Stimulated activated CD8-positive, alpha-beta memory T cell treated with anti-CD3 and anti-CD28 coated beads, Interleukin-15, amount 100 ng/mL, for 48 hours (primary cell): ENCODE results near the gene MUSK.
"Not testable (repeated sequence)": the region's sequence is repeated elsewhere in the genome, so short reads cannot be mapped to it uniquely, and the experiment has no call there.

Source experiments
- DNase-seq, 2 donors: peaks; one replicate each; pipeline ENCODE4 v3.0.0-alpha.2; 2020; ENCODE audit warnings: low read depth in 2 of 2

The MUSK gene

DNA sequence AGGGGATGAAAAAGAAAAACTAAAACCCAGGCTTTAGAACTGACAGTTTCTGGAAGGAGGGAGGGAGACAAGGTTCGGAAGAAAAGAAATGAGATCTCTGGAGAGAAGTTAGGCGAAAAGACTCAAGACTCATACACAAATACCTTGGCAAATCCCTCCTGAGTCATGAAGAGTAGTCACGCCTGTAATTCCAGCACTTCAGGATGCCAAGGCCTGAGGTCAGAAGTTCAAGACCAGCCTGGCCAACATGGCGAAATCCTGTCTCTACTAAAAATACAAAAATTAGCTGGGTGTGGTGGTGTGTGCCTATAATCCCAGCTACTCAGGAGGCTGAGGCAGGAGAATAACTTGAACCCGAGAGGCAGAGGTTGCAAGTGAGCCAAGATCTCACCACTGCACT, 27.3 kb downstream of the MUSK start:
- not testable (repeated sequence) for DNase-seq

DNA sequence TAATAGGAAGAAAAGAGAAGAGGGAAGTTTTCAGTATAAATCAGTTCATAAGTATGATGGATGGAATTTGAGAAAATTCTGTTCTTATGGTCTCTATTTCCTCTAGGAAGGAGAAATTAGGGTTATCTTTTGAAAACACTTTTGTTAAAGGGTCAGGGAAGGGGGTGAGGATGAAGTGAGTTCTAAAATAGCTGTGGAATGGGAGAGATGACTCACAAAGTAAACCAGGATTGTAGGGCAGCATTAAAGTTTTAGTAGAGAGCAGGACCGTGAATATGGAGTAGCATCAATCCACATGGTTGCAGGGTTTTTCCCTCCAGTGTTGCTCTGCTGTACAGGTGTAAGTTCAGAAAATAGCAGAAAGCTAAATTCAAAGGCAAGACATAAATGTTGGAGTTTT, 32.4 kb downstream of the MUSK start:
- no peak for DNase-seq

DNA sequence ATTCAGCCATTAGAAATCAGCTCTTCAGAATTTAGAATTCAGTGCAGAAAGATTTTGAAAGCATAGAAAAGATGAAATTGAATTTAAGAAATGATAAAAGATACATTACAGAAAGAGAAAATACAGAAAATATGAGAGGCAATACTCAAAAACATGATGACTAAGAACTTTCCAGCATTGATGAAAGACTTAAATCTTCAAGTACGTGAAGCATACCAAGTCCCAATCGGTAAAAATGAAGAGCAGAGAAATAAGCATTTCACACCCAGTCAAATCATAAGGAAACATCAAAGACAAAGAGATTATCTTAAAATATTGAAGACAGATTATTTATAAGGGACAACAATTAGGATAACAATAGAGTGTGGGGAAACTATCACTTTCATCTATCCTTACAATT, 35.1 kb downstream of the MUSK start:
- no peak for DNase-seq

DNA sequence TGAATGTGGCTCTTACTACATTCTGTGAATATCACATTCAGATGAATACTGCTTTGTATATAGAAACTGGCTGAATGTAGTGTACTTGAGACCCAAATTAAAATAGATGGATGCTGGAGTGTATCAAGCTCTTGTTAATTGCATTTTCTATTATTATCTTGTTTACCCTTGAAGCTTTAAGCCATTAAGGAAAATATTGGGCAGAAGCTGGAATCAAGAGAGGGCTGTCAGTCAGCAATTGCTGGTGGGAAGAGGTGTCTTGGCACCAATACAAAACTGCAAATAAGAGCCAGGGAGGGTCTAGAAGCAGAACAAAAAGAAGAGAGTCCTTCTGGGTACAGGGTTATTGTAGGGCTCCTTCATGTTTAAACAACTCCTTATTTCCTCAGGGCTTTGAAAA, 38.8 kb downstream of the MUSK start:
- no peak for DNase-seq

DNA sequence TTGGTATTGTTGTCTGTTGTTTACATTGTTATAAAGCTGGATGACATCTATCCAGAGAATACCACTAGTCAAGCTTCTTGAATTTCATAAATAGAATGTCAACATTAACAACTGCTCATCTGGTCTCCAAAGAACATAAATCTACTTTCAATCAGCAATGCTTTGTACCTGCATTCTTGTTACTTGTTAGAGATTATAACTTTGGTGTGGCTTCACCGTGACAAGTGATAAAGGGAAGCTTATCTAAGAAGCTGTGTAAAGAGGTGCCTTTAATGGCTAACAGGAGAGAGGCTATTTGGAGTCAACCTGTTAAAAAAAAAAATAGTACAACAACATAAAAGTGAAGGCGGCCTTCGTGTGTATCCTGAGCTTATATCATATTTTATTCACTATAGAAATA, 41.8 kb downstream of the MUSK start:
- no peak for DNase-seq

DNA sequence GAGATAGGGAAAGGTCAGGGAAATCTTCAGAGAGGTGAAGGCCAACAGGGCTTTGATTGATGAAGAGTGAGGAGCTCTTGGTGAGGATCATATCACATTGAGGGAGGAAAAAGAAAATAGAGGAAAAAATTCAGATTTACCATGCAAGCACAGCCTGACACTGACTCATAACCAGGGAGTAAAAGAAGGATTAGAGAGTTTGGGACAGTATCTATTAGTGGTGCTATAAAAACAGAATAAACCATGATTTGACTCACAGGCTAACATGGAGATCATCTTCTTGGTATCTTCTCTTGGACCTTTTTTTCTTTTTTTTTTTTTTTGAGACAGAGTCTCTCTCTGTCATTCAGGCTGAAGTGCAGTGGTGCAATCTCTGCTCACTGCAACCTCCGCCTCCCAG, 44.4 kb downstream of the MUSK start:
- no peak for DNase-seq

DNA sequence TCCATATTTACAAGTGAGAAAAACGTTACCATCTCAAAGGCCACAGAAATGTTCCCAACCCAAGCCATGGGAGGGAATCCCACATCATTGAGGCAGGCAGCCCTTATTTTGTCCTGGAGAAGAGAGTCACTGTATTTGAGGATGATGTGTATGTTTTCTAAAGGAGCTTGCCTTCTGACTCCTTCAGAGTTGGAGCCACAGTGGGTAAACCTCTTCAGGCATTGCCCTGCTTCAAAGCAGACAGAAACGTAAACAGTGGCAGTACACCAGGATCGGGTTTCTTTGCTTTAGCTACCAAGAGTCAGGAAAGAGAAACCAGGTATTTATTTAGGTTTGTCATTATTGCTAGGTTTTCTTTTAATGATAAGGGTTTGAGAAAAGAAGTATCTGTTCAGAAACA, 45.7 kb downstream of the MUSK start:
- no peak for DNase-seq

DNA sequence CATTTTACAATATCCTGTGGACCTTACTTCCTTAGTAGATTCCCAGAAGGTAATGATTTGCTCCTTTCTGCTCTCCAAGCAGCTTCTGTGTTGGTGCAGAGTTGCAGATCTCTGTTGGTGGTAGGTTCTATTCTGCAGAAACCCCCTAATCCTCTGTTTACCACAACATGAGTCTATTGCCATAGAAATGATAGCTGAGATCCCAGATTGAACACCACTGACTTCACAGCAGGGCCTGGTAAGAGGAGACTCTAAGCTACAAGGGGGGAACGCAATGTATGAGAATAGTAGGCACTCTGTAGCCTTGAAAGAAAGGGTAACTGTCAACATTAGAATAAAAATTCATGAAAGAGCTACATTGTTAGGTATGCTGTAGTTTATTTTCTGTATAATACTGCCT, 59.5 kb downstream of the MUSK start:
- no peak for DNase-seq

DNA sequence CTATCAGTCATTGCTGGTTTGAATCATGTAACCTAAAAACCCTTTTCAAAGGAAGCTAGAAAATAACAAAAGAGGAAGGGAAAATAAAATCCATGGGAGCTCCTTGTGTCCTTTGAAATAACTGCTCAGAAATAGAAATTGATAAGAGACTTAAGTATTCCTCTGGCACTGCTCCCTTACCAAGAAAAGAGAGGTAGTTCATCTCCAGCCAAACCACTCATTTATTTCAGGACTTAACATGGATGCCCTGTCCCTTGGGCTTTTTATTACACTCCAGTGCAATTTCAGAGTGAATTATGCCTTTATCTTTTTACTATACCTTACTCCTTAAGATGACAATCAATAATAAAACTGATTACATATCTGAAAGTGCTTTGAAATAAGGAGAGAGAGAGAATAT, 61.0 kb downstream of the MUSK start:
- DNase-seq = no peak

DNA sequence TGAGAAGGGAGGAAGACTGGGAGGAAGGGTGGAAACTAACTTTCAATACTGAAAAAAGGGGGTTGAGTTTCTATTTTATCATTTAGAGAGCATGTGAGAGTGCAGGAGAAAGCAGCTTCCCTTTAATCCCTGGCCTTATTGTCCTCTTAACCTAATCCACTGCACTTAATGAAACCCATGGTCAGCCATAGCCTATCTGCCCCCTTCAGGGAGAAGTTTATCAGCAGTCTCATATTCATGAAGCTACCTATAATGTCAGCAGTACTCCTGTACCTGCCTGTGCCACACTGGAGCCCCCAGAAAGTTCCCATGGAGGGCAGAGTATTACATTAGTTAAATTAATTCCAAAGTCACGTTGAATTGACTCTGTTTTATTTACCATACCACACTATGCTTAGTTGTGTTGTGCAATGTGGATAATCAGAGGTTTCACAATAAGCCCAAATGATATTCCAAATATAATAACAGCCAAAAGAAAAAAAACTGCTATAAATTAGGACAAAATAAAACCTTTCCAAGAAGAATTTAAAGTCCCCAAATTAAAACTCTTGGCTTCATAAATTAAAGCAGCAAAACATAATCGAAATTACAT, 62.9 kb downstream of the MUSK start:
- DNase-seq = no peak

DNA sequence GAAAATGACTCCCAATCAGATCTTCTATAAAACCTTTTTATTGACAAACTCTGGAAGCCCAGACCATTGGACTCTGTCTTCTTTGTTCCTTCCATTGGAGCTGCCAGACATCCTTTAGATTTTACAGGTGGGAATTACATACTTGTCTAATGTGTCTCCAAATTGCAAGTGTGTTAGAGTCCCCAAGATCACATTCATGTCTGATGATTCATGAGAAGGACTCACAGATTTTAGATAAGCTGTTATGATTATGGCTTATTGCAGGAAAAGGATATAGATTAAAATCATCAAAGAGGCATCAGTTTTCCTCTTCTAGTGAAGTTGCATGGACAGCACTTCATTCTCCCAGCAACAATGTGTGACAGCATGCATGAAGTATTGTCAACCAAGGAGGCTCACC, 70.4 kb downstream of the MUSK start:
- no peak for DNase-seq

DNA sequence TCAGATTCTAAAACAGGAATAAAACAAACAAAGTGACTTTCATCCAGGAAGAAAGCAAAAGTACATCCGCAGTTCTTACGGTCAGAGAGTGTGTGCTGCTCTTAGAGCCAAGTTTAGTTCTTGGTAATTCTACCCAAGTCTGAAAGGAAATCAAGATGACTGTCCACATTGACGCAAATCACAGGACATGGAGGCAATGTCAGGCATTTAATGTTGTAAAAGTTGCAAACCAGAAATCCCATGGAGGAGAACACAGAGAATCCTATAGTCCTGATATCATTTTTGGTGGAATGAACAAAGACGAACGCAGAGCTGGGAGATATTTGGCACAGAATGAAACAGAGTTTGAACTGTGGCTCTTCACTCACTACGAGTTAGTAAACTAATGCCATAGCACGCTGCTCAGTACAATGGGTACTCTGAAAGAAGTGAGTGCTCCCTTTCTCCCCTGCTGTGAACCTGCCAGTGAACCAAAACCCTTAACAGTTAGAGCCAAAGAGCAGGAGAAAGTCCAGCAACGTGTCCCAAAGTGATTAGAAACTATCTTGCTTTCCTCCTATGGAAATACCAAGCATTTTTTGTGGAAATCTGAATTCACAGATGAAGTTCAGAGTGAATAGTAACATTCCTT, 74.3 kb downstream of the MUSK start:
- DNase-seq = no peak

DNA sequence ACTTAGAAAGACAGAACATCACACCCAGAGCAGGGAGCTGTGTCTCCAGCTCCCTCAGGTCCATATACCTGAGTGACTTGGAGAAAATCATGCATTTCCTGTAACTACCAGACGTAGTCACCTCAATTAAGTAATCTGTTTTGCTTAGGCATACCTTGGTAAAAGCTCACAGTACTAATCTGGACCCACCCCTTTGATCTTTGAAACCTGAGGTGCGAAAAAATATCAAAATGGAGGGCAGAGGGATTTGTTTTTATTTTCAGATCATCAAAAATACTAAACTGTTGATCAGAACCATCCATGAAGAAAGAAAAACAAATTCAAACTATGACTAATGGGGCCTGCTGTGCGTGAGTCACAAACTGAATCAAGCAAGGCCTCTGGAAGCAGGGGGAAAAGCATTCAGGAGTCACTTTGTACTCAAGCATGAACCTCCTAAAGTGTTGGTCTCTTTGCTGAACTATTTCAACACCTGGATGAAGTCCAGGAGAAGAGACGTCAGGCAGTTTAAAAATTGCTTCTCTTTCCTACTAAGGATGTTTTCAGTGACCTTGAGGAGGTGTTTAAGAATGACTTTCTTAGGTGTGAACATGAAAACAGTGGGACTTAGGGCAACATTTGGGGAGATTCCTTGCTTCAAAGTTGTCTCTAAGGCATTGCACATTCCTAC, 76.3 kb downstream of the MUSK start:
- DNase-seq = no peak

DNA sequence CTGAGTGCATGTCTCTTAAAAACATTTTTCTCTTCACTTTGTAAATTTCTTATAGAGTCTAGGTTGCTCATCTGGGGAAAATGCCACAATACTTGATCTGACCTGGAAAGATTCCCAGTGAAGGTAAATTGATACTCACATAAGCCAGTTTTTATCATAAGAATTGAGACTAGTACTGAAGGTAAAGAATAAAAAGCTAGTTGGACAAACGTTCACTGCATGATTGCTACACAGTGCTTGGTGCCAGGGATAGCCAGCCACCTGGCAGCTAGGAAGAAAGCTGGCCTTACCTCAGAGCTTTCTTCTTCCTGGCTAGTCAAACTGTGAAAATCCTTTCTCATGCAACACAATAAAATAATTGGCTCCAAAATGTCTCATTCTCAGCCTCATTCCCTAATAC, 77.1 kb downstream of the MUSK start:
- DNase-seq = no peak

DNA sequence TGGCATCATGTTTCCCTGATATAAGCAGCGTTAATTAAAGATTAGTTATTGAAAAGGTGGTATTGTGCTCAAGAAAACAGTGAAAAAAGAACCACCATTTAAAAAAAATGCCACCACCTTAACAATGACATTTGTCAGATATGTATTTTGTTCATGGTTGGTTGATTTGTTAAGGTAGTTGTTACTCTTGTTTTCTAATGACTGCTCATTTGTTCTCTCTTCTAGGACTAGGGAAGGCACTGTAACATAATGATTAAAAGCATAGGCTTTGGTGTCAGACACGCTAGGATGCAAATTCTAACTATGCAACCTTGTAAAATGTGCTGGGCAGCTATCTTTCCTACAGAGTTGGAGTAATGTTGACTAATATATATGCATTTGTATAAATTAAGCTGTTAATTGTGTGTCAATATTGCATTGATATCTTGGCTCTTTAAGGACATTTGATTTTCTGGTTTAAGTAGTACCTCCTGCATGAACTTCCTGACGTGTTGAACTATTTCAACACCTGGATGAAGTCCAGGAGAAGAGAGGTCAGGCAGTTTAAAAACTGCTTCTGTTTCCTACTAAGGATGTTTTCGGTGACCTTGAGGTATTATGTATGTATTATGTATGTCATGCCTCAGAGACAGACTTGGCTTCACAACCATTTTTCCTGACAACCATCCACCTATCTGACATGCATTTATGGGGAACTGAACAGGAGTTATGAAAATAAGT, 77.8 kb downstream of the MUSK start:
- no peak for DNase-seq

DNA sequence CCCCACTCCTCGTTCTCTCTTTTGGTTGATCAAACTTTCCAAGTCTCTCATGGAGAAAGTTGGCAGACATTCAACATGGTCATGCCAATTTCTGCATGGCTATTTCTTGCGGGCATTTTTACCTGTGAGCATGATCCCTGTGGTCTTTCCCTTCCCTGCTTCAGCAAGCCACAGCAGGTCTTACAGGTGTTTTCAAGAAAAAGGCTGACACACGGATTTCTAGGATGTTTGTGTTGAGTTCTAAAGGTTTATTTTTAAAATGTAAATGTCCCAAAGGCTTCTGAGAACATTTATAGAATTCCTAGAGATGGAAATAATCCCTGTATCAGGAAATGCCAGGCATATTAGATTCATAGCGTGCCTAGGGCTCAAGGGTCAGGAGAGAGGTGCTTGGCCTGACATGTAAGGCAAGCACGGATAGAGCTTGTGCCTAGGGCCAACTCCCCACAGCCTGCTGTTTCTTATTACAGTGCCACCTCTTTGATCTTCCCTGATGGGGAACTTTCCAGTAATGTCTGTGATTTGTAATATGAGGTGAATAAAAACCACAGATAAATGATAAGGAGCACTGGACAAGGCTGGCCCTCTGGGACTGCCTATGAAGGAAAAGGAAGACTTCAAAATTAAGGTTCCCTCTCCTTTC, 79.8 kb downstream of the MUSK start:
- no peak for DNase-seq

DNA sequence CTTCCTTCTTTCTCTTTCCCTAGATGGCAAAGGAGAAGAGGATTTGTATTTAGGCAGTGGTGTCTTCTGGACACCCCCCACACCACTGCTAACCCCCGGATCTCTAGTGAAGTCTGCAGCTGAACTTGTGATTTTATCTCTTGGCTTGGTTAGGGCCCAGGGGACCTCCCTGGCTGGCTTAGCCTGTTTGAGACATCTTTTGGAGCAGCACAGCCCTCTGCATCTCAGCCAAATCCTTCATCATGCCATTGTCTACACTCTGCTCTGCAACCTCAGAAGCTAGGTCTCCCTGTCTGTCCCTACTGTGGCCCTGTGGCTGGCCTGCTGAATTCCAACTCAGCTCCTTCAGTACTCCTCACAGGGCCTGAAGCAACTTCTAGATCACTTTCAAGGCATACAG, 81.7 kb downstream of the MUSK start:
- no peak for DNase-seq

DNA sequence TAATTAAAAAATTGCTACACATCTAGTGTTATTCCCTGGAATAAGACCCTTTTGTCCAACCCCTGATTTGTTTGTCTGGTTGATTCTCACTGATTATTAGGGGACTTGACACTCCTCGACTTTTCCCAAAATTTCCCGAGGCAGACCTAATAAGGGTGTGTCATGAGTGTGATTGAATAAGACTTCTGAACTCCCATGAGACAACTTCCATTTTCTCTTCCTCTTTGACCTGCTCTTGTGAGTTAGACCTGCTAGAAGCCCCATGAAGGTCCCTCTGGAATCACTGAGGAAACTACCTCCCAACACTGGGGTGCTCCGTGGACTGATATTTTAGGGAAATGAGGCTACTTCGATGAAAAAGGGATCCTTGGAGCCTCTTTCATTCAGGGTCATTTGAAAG, 83.4 kb downstream of the MUSK start:
- no peak for DNase-seq

DNA sequence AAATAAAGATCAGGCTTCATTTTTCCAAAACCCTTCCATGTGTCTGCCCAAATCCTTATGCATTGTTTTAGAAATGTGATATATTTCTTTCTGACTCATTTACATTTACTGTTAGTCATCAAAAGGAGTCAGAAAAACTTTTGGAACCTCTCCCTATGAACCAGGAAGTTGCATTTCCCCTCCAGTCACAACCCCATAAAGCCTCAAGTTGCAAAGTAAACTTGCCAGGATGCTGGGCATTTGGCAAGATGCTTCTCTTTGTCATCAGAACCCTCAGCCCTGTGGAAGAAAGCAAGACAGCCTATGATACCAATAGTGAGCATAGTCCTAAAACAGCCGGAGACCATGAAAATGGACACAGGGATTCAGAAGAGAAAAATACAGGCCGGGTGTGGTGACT, 84.2 kb downstream of the MUSK start:
- no peak for DNase-seq

DNA sequence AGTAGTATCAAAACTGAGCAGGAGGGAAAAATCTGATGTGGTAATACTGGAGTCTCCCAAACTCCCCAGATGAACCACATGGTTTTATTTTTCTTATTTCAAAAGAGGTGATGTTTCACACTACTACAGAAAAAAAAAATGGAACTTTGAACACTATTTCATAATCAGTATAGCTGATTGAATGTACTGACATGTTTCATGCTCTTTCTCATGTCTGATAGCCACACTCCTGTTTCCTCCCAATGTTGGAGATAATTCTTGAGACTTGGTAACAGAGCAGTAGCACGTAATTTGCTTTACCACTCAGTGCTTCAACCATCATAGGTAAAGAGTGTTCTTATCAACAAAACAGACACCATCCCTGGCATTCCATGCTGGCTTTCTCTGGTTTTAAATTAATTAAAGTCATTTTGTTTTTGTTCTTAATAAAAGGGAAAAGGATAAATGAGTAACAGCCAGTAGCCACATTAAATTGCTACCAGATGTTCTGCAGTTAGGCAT, 85.2 kb downstream of the MUSK start:
- no peak for DNase-seq

DNA sequence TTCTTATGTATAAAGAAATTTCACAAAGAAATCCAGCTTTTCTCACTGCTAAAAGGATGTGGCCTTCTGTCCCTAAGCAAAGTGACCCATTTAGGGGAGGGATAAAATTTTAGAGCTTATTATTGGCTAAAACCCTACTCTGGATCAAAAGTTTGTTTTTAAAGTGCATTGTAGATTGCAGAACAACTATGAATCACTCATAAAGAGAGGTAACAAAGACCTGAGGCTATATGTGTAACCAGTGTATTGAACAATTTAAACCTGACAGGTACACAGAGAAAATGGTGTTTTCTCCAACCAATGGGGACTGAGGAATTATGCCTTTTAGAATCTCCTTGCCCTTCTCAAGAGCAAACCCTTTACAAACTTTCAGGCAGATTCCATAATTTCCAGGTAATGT, 86.6 kb downstream of the MUSK start:
- DNase-seq = no peak

DNA sequence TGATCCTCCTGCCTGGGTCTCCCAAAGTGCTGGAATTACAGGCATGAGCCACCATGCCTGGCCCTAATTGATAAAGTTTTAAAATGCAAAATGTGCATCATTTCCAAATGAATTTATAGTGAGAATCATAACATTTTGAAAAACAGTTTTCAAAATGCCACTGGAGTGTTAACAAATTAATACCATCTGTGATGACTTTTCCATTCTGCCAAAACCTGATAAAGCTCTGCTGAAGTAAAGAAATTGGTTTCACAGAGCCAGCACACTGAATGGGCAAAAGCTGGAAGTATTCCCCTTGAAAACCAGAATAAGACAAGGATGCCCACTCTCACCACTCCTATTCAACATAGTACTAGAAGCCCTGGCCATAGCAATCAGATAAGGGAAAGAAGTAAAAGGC, 89.6 kb downstream of the MUSK start:
- no peak for DNase-seq
